Esophagus (tissue), 2 donors: Measurements from ENCODE around the gene MCRIP1. TPM values are rescaled to one million over a fixed set of nuclear protein-coding genes. Genes with fewer than 3 reads are reported as not detected.

Experiments
- H3K27ac ChIP-seq, 2 donors: one replicate each; pipeline ENCODE4 v1.5.1; 2013; ENCODE audit warnings: low read depth in 2 of 2, mild to moderate bottlenecking in 2 of 2, inconsistent platforms in 1 of 2, low read length in 1 of 2, moderate library complexity in 1 of 2
- H3K27me3 ChIP-seq, 2 donors: one replicate each; pipeline ENCODE4 v1.6.1; 2013; ENCODE audit warnings: low read length in 2 of 2, control low read depth in 1 of 2, mild to moderate bottlenecking in 1 of 2; ENCODE audit not compliant: insufficient read depth in 2 of 2, control insufficient read depth in 1 of 2
- H3K36me3 ChIP-seq, 2 donors: one replicate each; pipeline ENCODE4 v1.6.1; 2013; ENCODE audit warnings: low read length in 1 of 2; ENCODE audit not compliant: control insufficient read depth in 2 of 2, insufficient read depth in 2 of 2
- H3K4me1 ChIP-seq, 2 donors: one replicate each; pipeline ENCODE4 v1.6.1; 2013; ENCODE audit warnings: low read length in 1 of 2; ENCODE audit not compliant: control insufficient read depth in 2 of 2, insufficient read depth in 2 of 2
- H3K4me3 ChIP-seq, 2 donors: one replicate each; pipeline ENCODE4 v1.5.1; 2013; ENCODE audit warnings: low read length in 2 of 2, mild to moderate bottlenecking in 2 of 2, low read depth in 1 of 2, moderate library complexity in 1 of 2
- H3K9me3 ChIP-seq, 2 donors: one replicate each; pipeline ENCODE4 v1.6.1; 2013; ENCODE audit warnings: mild to moderate bottlenecking in 2 of 2, low read depth in 1 of 2, low read length in 1 of 2, moderate library complexity in 1 of 2; ENCODE audit not compliant: control insufficient read depth in 2 of 2, insufficient read depth in 1 of 2
- WGBS, 2 donors: extraction: QIAGEN DNeasy Blood & Tissue Kit; methylation state at CpG; one replicate each; pipeline ENCODE4 v1.1.7; 2013; 5-methylcytosine and 5-hydroxymethylcytosine counted together
- polyA plus RNA-seq, 2 donors: library from polyadenylated mRNA; stranded (reverse); fragments of 200-250 nt; gene quantifications; one replicate each; pipeline ENCODE4 v1.2.3, GENCODE V29; 2013
- donor health status: healthy with polysubstance abuse.
- donor health status: Bipolar disorder and iron deficiency.

The MCRIP1 gene
- polyA plus RNA-seq, 2 donors, result 24.7 to 32.3 TPM

DNA sequence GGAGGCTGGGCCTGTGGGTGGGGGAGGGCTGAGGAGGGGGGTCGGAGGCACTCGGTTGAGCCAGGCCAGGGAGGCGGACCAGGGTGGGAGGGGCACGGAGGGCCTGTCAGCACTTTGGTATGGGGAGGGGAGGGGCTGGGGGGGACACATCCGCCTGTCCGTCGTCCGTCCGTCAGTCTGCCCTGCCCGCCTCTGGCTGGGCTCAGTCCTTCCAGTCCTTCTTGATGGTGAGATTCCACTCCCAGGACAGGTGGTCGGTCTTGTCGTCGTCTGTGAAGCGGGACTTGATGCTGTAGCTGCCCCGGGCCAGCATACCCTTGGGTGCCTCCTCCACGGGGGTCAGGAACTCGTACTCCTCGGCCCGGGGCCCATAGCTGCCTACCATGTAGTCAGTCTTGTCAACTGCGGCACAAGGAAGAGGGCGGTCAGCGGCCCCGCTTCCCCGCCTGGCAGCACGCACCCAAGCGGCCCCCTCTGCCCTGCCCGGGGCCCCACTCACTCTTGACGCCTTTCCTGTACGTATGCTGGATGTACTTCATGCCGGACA, 35.7 kb upstream of the MCRIP1 start:
- Histone ChIP-seq H3K9me3 (no peaks in the 10 kb centered on the region), H3K4me1 (peaks cover 3 to 26% of the 10 kb centered on the region in 2 donors), H3K36me3 (peaks cover 8 to 25% of the 10 kb centered on the region in 2 donors), H3K4me3 (peak overlapping the region in 1 of 2 donors; percentile 3), H3K27me3 (no peaks in the 10 kb centered on the region), H3K27ac (peak overlapping the region; percentile 68 to 98)
- WGBS, 2 donors, result 59 to 65% methylated on average over 25 to 30 of the region's 30 CpGs

DNA sequence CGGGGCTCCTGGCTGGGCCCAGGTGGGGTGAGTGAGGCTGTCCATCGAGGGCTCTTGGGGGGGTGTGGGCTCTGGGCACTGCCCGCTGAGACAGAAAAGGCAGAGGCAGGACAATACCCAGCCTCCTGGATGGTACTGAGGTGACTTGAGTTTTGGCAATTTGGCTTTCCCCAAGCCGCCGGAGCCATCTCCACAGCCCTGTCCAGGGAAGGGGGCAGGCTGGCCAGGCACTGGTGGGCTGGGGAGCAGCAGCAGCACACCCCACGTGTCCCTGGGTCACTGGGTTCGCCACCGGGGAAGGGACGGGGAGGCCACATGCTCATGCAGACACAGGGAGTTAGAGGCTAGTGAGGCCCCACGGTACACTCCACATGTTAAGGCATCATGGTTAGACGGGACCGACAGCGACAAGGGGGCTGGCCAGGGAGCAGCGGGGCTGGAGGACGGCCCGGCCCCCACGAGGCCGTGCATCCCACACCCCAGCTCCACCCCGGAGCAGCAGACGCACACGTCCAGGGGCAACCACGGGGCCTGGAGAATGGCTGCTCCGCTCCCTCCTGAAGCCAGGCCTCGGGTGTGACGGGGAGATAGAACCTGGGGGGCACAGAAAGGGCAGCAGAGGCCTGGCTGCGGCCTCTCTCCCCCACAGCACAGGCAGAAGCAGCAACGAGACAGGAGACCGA, 35.0 kb upstream of the MCRIP1 start:
- H3K36me3 ChIP-seq, result peaks cover 8 to 28% of the 10 kb centered on the region in 2 donors
- no peaks in the 10 kb centered on the region for H3K9me3 ChIP-seq
- H3K4me1 ChIP-seq, result peaks cover 3 to 26% of the 10 kb centered on the region in 2 donors
- no peak overlapping the region for H3K4me3 ChIP-seq
- H3K27ac ChIP-seq, result peak overlapping the region; percentile 23 to 68
- WGBS, 2 donors, result 59 to 60% methylated on average over 26 to 28 of the region's 28 CpGs
- H3K27me3 ChIP-seq, result no peaks in the 10 kb centered on the region

DNA sequence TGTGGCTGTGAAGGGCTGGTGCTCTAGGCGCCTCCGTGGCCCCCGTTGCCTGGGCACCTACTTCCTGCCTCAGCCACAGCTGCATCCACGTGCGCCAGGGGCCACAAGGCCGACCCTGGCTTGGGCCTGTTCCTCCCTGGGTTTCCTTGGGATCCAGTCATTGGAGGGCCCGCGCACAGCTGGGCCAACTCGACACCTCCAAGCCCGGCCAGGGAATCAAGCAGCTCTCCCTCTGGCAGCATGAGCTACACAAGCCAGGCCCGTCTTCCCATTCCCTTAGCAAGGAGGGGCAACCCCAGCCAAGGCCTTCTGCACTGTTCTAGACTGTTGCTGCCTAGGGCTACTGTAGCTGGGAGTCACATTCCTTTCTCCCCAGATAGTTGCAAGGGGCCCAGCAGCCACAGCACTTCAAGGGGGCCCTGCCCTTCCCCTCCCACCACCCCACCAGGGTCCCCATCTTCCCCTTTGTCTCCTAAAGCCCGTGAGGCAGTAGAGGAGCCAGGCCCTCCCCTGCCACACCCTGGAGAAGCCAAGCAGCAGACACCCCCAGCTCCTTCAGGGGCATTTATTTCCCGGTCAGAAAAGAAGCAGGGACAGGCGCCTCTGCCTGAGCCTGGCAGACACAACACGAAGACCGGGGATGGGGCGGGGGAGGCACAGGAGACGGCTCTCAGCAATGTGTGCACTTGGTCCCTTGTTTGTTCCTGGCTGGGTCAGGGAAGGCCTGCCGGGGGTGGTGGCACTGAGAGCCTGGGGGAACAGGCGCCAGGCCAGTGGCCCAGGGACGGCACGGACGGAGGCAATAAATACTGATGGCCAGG, 34.3 kb upstream of the MCRIP1 start:
- no peak overlapping the region for H3K4me3 ChIP-seq
- H3K4me1 ChIP-seq, result peaks cover 3 to 24% of the 10 kb centered on the region in 2 donors
- H3K9me3 ChIP-seq, result no peaks in the 10 kb centered on the region
- peak overlapping the region; percentile 23 to 68 for H3K27ac ChIP-seq
- H3K36me3 ChIP-seq, result peaks cover 8 to 29% of the 10 kb centered on the region in 2 donors
- H3K27me3 ChIP-seq, result no peaks in the 10 kb centered on the region
- 38 to 42% methylated on average over 23 of the region's 23 CpGs for WGBS, 2 donors

DNA sequence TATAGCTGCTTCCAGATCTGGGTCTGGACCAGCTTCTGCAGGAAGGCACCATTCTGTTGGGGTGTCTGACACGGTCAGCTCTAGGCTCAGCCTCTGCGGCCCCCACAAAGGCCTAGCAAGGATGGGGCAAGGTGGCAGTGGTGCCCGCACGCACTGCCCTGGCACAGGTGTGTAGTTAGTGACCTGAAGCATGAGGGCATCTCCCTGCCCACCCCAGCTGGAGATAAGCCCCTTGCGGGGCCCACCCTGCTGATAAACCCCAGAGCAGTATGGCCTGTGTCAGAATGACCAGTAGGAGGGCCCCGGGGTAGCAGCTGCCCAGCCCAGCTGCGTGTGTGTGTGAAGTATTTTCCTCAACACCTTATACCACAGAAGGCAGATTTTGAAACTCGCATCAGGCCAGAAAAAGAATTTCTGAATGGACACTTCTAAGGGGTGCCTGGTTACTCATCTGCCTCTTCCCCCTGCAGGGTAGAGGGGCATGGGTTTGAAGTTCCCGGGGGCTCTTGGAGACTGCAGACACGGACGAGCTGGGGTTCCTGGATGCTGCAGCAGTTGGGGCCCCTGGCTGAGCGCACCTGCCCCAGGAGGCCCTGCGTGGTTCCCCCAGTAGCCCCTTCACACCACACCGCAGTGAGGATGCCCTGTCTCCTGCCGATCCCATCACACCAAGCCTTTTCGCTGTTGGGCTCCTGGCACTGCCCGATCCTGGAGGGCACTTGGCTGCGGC, 33.5 kb upstream of the MCRIP1 start:
- Histone ChIP-seq H3K4me1 (peaks cover 3 to 24% of the 10 kb centered on the region in 2 donors), H3K9me3 (no peaks in the 10 kb centered on the region), H3K27ac (peak overlapping the region; percentile 13 to 68), H3K27me3 (no peaks in the 10 kb centered on the region), H3K36me3 (peaks cover 8 to 29% of the 10 kb centered on the region in 2 donors), H3K4me3 (no peak overlapping the region)
- 72 to 79% methylated on average over 18 of the region's 18 CpGs for WGBS, 2 donors

DNA sequence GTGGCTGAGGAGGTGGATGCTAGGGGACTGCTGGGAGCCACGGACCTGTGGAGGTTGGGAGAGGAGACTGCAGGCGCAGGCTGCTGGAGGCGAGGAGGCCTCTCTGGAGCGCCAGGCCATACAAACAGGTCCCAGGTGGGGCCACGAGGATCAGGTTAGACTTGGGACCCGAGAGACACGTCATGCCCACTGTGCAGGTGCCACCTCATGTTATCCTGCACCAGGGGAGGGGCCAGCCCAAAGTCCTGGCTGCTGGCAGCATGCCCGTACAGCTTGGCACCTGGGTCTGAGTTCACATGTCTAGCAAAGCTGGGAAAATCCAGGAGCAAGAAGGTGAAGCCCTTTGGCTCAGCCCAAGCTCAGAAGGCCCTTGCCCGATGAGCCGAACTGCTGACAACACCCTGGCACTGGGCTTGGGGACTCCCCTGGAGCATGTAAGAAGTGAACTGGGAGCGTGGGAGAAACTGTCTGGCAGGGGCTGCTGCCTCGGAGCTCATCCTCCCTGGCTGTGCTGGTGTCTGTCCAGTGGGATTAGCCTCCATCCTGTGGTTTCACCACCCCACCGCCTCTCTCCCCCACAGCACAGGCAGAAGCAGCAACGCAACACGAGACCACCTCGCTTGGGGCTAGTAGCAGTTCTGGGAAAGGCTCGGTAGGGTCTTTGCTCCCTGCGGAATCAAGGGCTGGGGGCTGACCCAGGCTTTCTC, 32.8 kb upstream of the MCRIP1 start:
- H3K36me3 ChIP-seq, result peaks cover 8 to 29% of the 10 kb centered on the region in 2 donors
- H3K4me3 ChIP-seq, result no peak overlapping the region
- H3K4me1 ChIP-seq, result peaks cover 3 to 24% of the 10 kb centered on the region in 2 donors
- no peaks in the 10 kb centered on the region for H3K27me3 ChIP-seq
- 43 to 61% methylated on average over 18 of the region's 18 CpGs for WGBS, 2 donors
- H3K27ac ChIP-seq, result peak overlapping the region in 1 of 2 donors; percentile 53
- H3K9me3 ChIP-seq, result no peaks in the 10 kb centered on the region

DNA sequence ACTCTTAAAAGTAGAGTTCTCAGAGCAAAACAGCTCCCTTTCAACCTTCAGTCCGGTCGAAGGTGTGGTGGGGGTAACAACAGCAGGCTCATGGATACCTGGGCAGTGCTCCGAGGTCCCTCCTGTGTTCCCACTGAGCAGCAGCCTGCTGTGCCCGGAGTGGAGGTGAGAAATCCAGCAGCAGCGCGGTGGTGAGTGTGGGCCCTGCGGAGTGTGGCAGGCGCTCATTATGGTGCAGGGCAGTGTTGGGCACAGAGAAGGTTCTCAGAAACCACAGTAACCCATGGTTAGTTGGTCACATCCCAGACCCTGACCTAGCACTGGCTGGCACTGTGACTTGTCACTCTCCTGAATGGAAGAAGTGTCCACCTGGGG, 32.3 kb upstream of the MCRIP1 start:
- peaks cover 8 to 29% of the 10 kb centered on the region in 2 donors for H3K36me3 ChIP-seq
- peak overlapping the region in 1 of 2 donors; percentile 53 for H3K27ac ChIP-seq
- 77 to 93% methylated on average over 8 of the region's 8 CpGs for WGBS, 2 donors
- no peak overlapping the region for H3K4me3 ChIP-seq
- H3K4me1 ChIP-seq, result peaks cover 3 to 24% of the 10 kb centered on the region in 2 donors
- no peaks in the 10 kb centered on the region for H3K27me3 ChIP-seq
- H3K9me3 ChIP-seq, result no peaks in the 10 kb centered on the region

DNA sequence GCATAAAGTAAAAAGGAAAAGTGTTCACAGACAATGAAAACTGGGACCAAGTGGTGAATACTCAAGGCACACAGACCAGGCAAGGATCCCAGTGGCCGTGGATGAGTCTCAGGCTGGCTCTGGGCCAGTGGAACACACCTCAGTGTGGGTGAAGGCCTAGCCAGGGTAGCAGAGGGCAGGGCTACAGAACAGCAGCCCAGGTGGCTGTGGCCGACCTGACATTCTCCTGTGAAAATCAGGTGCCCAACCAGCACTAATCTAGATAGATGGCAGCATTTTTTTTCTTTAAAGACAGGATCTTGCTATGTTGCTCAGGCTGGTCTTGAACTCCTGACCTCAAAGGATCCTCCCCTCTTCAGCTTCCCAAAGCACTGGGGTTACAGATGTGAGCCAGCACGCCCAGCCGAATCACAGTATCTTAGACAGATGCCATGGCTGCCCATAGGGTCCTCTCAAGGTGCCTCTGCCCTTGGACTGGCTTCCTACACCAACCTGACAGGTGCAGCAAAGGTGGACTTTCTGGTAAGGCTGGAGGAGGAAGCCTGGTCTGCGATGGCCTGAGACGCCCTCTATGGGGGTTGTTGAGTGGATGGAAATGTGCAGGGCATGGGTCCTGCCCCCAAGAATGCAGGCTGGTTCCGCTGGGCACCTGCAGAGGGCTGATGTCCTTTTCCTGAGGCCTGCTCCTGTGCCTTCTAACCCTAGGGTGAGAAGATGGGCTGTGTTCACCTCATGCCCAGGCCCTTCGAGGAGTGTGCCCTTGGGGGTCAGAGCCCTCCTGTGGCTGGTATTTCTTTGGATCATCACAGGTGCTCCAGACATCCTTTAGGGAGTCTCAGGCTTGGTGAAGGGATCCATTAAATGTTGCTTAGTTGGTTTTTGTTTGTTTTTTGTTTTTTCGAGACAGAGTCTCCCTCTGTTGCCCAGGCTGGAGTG, 31.0 kb upstream of the MCRIP1 start:
- Histone ChIP-seq H3K4me3 (no peak overlapping the region), H3K36me3 (peaks cover 0 to 24% of the 10 kb centered on the region in 2 donors), H3K27me3 (no peaks in the 10 kb centered on the region), H3K9me3 (no peaks in the 10 kb centered on the region), H3K4me1 (peaks cover 0 to 18% of the 10 kb centered on the region in 2 donors), H3K27ac (peak overlapping the region; percentile 2 to 67)
- WGBS, 2 donors, result 68 to 73% methylated on average over 9 of the region's 9 CpGs

DNA sequence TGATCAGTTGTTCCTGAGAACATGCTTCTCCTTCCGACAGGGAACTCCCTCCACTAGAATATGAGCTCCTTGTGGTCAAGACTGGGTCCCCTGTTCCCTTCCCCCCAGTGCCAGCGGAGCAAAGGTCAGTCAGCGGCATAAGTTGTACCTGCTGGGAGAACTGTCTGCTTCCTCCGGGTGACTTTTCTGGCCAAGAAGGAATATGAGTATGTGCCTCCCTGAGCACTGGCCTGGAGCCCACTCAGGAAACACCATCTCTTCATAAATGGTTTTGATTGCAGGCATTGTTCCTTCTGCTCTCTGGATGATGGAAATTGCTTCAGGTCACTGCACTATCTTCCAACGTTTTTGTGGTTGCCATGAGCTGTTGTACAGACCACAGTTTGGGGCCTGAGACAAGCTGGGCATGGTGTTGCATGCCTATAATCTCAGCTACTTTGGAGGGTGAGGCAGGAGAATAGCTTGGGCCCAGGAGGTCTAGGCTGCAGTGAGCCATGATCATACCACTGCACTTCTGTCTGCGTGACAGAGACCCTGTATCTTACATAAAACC, 30.1 kb upstream of the MCRIP1 start:
- Histone ChIP-seq H3K4me3 (no peak overlapping the region), H3K36me3 (peaks cover 0 to 25% of the 10 kb centered on the region in 2 donors), H3K4me1 (peaks cover 3 to 20% of the 10 kb centered on the region in 2 donors), H3K27me3 (no peaks in the 10 kb centered on the region), H3K27ac (peak overlapping the region; percentile 2 to 42), H3K9me3 (no peaks in the 10 kb centered on the region)
- 70 to 80% methylated on average over 6 of the region's 6 CpGs for WGBS, 2 donors
